HG03103 (cell line): Measurements from ENCODE around the gene SDK2.
"Not testable (repeated sequence)": the region's sequence is repeated elsewhere in the genome, so short reads cannot be mapped to it uniquely, and the experiment has no call there.

Source experiments
- ATAC-seq: cut with Tn5 transposase; IDR thresholded peaks from one replicate; pipeline ENCODE4 v1.9.1; 2021; ENCODE audit warnings: low read depth; ENCODE audit not compliant: unreplicated experiment

The SDK2 gene

GRCh38 chr17:73316919-73317505 is 327.2 kb downstream of the SDK2 start:
- ATAC-seq: no peak

DNA sequence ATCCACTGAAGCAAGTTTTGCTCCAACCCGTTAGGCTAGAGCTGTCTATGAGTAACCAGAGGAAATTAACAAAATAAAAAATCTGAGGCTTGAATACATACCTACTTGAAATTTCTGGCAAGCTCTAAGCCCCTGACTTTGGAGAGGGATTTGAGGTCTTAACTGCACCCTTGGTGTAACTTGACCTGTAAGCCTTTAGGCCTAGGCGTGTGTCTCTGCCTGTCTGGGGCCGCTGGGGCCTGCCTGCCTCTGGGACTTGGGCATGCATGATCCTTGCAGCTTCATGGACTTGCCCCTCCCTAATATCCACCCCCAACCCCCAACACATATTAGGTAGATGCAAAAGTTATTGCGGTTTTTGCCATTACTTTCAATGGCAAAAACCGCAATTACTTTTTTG is 328.8 kb downstream of the SDK2 start:
- no peak for ATAC-seq

- ATAC-seq: no peak
Observed at GRCh38 chr17:73313526-73314127, 330.6 kb downstream of the SDK2 start.

- ATAC-seq: not testable (repeated sequence)
Observed at GRCh38 chr17:73312887-73313286, 331.4 kb downstream of the SDK2 start.

DNA sequence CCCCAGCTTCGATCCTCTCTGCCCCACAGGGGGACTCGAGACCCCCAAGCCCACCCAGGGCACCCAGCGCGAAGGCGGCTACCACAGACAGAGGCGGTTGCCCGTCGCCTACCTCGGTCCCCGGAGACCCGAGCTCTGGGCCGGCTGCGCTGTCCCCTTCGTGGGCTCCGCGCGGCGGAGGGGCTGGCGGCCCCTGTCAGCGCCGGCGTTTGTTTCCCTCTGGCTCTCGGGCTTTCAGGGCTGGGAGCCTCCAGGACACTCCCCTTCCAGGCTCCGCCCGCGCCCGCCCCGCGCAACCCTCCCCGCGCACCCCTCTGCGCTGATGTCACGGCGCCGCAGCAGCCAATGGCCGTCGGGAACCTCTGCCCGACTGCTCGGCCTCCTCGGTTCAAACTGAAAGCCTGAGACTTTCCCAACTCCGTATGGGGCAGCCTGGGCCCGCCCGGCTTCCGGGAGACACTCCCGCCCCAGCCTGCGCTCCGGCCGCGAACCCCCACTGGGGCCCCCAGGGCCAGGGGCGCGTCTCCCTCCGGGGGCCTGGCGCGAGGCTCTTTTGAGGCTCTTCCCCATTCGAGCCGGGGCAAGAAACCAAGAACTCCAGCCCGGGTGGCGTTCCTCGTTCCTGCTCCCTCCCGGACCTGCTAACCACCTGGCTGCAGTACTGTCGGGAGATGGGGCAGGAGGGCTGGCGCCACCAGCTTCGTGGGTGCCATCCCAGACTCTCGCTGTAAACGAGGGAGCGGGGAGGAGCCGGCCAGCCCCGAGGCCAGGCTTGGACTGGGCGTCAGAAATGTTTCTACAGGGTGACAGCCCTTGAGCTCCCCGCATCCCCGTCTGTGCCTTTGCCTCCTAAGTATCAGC is 332.2 kb downstream of the SDK2 start, which contains the start of gene CDC42EP4:
TSS of gene CDC42EP4 (minus strand) at position 221 of the 861 bp plus-strand sequence. CDS start 25,501 bp downstream, outside the sequence.
- peak; percentile 85 for ATAC-seq

DNA sequence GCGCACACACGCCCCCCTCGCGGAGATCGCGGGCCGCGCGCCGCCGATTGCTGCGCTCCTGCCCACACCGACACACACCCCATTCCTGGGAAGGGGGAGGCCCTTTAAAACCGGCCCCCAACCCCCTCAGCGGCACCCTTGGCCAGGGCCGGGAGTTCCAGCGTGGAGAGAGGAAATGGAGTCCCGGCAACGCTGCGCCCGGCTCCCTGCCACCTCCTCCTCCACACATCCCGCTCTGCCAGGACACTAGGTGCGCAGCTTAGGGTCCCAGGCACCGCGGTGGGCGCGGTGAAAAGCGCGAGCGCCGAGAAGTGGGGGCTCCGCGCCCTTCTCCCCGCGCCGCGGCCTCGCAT is 332.8 kb downstream of the SDK2 start:
- ATAC-seq: peak; percentile 12

- ATAC-seq: no peak
Observed at GRCh38 chr17:73309727-73310596, 334.3 kb downstream of the SDK2 start.

DNA sequence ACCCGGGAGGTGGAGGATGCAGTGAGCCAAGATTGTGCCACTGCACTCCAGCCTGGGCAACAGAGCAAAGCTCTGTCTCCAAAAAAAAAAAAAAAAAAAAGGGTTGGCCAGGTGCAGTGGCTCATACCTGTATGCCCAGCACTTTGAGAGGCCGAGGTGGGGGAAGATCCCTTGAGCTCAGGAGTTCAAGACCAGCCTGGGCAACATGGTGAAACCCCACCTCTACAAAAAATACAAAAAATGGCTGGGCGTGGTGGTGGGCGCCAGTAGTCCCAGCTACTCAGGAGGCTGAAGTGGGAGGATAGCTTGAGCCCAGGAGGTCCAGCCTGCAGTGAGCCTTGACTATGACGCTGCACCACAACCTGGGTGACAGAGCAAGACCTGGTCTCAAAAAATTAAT is 335.3 kb downstream of the SDK2 start:
- not testable (repeated sequence) for ATAC-seq

GRCh38 chr17:73308017-73308823 is 336.0 kb downstream of the SDK2 start:
- no peak for ATAC-seq

GRCh38 chr17:73307130-73307529 is 337.1 kb downstream of the SDK2 start:
- ATAC-seq: no peak

- ATAC-seq: no peak
Observed at GRCh38 chr17:73305845-73306836, 338.1 kb downstream of the SDK2 start.

DNA sequence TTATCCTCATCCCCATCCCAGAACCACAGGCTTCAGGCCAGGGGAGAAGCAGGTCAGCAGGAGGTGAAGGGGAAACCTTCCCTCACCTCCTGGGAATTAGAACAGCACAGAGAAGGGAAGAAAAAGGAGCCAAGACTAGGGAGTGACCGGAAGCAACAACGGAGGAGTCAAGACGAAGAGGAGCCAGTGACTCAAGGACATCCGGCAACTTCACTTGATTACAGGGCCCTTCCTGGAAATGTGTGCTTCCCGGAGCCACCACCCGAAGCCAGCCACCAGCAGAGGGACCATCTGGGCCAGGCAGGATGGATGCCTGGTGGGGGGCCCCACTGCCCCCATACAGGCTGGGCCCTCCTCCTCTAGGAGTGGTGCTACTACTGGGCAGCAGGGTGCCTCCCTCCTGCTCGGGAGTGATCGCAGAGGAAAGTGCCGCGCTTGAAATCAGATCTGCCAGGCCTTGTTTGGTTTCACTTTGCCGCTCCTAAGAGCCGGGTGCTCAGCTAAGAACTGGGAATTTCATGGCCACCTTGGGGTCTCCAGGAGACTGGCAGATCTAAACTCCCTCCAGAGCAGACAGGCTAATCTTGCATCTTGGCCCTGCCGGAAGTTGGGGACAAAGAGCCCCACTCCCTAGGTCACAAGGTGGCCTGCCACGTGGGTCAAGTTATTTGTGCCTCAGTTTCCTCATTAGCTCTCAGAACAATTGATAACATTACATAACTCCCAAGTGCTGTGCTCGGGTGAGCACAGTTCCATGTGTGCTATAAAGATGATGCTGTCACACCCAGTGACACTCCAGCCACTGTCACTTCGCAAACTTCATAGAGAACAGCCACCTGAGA is 339.1 kb downstream of the SDK2 start:
- no peak for ATAC-seq

DNA sequence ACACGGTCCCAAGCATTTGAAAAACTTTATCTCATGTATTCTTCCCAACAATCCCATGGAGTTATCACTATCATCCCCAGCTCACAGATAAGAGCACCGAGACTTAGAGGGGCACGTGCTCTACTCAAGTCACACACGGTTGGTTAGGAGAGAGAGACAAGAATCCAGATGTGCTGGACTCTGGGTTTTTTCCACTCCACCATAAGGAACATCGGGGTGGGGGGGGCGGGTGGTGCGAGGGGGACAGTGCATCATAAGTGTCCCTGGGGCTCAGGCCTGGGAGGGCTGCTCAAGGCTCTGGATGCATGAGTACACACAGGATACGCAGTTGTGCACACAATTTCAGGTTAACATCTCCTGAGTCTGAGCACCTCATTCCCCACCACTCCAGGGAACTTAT is 339.8 kb downstream of the SDK2 start:
- ATAC-seq: no peak

- ATAC-seq: no peak
Observed at GRCh38 chr17:73302189-73302588, 342.1 kb downstream of the SDK2 start.

- no peak for ATAC-seq
Observed at GRCh38 chr17:73301369-73301768, 342.9 kb downstream of the SDK2 start.

DNA sequence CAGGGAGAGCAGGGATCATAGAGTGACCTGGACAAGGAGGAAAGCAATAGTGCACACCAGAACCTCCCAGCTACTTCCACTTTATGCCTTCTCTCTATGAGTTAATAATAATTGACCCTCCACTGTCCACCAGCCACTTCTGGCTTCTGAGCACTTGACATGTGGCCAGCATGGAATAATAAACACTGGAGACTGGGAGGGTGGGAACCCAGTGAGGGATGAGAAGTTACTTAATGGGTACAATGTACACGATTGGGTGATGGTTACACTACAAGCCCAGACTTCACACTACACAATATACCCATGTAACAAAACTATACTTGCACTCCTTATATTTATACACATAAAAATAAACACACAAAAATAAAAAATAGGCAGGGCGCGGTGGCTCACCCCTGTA is 343.9 kb downstream of the SDK2 start:
- ATAC-seq: no peak

- ATAC-seq: peak; percentile 44
Observed at GRCh38 chr17:73297934-73298861, 346.0 kb downstream of the SDK2 start.
